ENCODE measurements around the gene ARHGEF6.

Gene ARHGEF6

GRCh38 chrX:136745215-136746173, 35.2 kb downstream of the ARHGEF6 start:
- DNase-seq (ENCODE audit: low read depth) = no peak

GRCh38 chrX:136742721-136743379, 37.9 kb downstream of the ARHGEF6 start:
- no peak for DNase-seq (ENCODE audit: low read depth)

DNA sequence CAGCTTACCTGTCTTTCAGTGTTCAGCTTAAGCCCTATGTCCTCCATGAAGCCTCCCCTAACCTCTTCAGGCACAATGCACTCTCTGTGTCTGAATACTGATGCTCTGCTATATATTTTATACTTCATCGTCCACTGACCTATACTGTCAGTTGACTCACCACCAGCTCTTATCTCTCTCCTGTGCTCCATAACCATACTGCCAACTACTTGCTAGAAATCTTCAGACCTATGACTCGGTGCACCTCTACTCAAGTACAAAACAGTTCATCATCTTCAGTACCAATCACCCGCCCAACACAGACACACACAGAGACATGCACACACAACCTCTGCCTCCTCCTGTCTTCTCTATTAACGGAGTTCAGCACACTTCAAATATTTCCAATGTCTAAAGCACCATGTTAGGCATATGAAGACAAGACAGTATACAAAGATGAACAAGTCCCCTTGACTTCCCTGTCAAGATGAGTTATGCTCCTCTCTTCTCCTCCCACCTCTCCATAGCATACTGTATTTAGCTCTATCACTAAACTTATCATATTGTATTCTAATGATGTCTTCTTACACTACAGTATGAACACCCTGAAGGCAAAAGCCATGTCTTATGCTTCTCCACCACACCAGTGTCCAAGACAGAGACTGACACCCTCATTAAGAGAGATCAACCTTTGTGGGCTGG, 42.5 kb downstream of the ARHGEF6 start:
- DNase-seq (ENCODE audit: low read depth) = no peak

DNA sequence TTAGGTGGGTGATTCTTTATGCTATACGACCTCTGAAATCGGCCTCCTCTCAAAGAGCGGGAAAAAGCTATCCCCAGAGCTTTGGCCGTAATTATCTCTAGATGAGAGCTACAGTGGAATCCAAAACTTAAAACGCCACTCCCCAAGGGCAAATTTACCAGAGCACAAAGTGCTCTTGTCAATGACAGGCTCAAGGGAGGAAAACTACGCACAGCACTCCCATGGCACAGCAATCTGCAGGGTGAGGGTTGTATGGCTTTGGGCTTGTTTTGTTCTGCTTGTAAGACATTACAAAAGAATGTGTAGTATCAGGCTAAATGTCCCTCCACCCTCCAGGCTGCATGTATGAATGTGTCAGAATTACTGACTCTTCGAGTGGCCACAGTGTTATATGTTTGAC, 44.0 kb downstream of the ARHGEF6 start:
- DNase-seq (ENCODE audit: low read depth) = no peak

- no peak for DNase-seq (ENCODE audit: low read depth)
Measured at GRCh38 chrX:136735601-136736000, 45.1 kb downstream of the ARHGEF6 start.

DNA sequence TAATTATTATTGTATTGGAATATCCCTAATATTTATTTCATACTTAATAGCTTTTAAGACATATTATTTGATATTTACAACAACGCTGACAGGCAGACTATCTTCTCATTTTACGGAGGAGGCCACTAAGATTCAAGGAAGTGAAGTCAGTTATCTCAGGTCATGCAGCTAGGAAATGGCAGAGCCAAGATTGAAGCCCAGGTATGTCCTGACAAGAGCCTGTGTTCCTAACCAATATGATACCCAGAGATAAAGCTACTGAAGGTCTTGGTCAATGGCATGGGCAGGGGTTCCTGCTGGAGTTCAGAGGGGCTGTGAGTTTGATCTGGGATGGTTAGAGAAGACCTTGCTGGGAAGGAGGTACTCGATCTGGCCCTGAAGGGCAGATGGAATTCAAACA, 47.1 kb downstream of the ARHGEF6 start:
- no peak for DNase-seq (ENCODE audit: low read depth)

DNA sequence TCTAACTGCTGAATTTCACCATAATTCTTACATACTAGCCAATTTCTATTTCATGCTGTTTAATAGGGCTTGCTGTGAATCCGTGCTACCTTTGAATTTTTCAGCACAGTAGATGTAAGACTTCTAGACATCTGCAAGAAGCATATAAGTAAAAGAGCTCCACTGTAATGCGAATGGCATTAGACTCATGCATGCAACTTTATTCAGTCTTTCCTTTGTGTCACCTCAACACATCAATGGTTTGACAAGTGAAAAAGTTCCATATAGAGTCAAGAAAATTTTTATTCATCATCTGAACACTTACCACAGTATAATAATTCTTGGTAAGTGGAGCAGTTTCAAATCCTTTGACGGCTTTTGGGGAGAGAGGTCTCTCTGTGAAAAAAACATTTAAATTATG, 48.9 kb downstream of the ARHGEF6 start:
- DNase-seq (ENCODE audit: low read depth) = no peak

GRCh38 chrX:136731207-136731782, 49.4 kb downstream of the ARHGEF6 start:
- DNase-seq (ENCODE audit: low read depth) = no peak

DNA sequence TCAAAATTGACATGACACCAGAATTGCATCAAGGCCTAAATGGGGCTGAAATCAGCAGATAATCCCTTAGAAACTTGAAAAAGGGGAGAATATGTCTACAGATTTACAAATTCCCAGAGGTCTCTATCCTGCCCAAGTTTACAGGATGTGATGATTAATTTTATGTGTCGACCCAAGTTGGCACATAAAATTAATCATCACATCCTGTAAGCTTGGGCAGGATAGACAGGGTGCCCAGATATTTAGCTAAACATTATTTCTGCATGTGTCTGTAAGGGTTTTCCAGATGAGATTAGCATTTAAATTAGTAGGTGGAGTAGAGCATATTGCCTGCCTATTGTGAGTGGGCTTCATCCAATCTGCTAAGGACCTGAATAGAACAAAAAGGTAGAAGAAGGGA, 52.3 kb downstream of the ARHGEF6 start:
- no peak for DNase-seq (ENCODE audit: low read depth)

- DNase-seq (ENCODE audit: low read depth) = no peak
Measured at GRCh38 chrX:136725441-136726104, 55.2 kb downstream of the ARHGEF6 start.

- DNase-seq (ENCODE audit: low read depth) = no peak
Measured at GRCh38 chrX:136718091-136718490, 62.6 kb downstream of the ARHGEF6 start.

DNA sequence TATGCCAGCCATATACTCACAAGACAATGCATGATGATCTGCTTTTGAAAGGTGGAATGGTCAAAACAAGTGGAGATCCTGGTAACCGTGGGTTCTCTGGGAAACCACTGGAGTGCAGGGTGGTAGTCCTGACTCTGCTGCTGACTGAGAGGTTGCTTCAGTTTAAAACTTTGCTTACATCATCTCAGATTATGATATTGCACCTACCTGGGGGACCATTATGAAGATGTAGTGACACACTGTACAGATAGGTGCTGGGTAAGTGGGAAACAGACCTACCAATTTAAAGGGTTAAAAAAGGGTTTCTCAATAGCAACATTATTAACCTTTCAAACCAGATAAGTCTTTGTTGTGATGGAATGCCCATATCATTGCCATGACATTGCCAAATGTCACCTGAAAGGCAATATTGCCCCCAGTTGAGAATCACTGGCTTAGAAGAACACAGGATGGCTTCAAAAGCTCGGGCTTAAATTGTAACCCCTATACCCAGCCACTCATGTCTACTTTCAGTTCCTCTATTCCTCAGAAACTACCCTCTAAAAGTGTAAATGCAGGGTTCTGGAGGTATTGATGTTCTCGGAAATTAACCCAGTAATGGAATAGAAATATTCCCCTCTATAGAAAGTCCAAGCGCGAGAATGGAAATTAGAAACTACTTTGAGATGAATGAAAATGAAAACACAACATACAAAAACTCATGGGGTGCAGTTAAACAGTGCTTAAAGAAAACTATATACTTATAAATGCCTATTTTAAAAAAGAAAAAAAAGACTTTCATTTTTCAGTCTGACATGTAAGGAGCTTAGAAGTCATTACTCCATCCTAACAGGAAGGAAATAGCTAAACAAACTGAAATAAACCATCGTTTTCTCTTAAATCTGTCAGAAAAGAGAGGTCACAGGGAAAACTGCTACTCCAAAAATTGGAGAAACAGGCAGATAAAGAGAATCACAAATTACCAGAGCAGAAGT, 65.8 kb downstream of the ARHGEF6 start:
- no peak for DNase-seq (ENCODE audit: low read depth)

DNA sequence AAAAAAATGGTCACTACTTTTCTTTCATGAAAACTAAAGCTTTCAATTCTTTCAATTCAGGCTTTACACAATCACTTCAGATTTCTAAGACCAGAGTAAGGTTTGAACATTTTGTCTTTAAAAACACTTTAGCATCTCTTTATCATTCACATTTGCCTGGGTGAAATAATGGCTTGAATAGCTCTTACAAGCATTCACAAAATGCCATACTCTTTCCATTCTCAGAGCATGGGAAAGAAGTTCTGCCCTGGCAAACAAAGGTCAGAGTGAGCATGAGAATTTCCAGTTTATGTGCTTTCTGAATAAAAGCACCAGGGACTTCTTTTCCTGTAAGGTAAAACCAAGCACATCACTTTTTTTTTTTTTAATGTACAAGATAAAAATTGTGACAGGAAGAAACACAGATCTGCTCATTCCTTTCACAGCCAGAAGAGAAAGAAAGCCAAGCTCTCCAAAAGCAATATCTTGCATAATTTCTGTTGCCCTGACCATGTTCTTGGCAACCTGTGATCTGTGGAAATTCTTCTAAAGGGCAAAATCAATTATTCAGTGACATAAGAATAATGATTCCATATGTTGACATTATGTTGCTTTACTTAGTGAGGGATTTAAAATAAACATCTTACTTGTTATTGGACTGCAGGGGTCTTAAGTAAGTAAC, 68.0 kb downstream of the ARHGEF6 start:
- no peak for DNase-seq (ENCODE audit: low read depth)

- no peak for DNase-seq (ENCODE audit: low read depth)
Measured at GRCh38 chrX:136711147-136711546, 69.6 kb downstream of the ARHGEF6 start.

DNA sequence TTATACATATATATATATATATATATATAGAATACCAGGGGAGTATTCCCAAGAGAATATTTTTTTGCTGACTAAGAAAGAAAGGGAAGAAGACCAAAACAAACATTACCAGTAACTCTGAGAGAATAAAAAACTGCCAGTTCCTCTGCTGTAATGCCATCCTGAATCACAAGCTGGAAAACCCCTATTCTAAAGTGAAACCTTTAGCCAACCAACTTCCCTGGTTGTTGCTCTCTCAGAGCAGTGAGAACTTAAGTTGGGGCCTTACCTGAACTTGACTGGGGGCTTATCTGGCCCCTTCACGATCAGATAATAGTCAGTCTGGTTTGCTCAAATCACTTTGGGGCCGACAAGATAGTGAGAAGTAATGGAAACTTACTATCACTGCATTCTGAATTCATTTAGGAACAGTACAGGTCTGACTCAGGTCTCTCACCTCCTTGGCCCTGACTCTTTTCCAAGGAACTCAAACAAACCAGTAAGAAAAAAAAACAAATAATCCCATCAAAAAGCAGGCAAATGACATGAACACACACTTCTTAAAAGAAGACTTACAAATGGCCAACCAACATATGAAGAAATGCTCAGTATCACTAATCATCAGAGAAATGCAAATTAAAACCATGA, 70.3 kb downstream of the ARHGEF6 start:
- DNase-seq (ENCODE audit: low read depth) = no peak

DNA sequence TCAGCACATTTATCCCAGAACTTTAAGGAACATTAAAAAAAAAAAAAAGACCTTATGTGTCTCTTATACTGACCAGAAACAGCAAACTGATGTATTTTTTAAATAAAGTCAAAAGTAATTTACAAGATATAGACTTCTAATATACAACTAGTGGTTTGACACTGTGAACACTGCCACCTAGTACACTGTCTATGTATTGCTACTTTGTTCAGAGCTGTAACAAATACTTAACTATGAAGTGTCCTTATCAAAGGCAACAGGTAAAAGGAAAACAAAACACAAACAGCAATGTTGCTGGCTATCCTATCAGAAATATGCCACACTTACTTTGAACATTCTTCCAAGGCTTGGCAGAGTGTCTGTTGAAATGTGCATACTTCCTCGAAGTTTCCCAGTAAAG, 72.4 kb downstream of the ARHGEF6 start:
- DNase-seq (ENCODE audit: low read depth) = no peak

DNA sequence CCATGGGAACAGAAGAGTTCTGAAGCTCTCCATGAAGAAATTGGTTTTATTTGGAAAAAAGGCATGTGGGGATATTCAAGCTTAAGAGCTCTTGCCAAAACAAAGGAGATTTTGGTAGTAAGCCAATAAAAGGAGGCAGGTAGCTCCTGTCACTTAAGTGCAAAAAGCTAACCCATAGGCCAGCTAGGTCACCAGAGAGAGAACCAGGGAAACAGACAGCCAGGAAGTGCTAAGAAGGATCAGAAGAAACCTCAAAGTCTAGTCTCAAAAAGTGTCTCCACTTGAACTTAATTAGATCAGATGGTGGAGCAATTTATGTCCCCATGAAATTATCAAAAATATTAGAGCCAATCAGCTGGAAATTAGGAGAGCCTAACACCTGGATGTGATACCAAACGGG, 83.6 kb downstream of the ARHGEF6 start:
- no peak for DNase-seq (ENCODE audit: low read depth)

- DNase-seq (ENCODE audit: low read depth) = no peak
Measured at GRCh38 chrX:136694431-136695087, 86.2 kb downstream of the ARHGEF6 start.

- no peak for DNase-seq (ENCODE audit: low read depth)
Measured at GRCh38 chrX:136692271-136692670, 88.5 kb downstream of the ARHGEF6 start.
